LNCaP clone FGC (cell line): ENCODE data around the gene CHMP1A.

Experiments used
- DNase-seq: peaks from one replicate; pipeline ENCODE4 v3.0.0-alpha.2; 2011; ENCODE audit warnings: low read depth
- H3K4me3 ChIP-seq: 2 replicates; pipeline ENCODE4 v1.5.1; 2011; ENCODE audit warnings: mild to moderate bottlenecking, low read depth, low read length, control low read depth
- TF ChIP-seq, protein P1 (sequence below): IDR thresholded peaks from 2 replicates; pipeline ENCODE4 v1.5.1; 2012; ENCODE audit warnings: mild to moderate bottlenecking; ENCODE audit not compliant: control insufficient read depth, insufficient read depth; ENCODE audit errors: extremely low read depth

The CHMP1A gene

DNA sequence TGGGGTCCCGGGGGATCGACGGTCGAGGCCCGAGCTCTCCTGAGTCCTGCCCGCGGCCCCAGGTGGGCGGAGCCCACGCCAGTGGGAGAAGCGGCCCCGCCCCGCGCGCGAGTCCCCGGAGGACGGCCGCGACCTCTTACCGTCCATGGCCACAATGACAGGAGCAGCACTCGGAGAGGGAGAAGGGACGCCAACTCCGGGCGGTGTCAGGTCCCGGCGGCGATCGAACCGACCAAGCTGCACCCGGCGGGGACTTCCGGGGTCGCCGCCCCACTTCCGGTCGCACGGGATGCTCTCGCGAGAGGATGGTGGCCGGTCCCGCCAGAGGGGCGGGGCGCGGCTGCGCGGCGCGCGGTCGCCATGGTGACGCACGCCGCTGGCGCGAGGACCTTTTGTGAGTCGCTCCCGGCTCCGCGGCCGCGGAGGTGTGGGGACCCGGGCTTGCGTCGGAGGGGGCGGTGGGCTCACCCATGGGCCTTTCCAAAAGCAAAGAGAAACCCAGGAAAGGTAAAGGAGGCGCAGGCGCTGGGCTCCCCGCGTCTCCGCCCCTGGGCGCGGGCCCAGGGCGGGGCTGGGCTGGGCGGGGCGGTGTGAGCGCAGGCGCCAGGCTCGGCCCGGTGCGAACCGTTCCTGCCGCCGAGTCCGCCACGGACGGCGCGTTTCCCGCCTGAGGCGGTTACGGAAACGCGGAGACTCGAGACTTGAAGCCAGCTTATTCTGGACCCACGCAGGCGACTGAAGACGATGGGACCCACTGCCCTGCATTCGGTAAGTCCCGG lies at the start of gene CHMP1A, which contains the start of gene SPATA33:
CHMP1A (minus strand) TSS at position 267 of the 779 bp plus-strand sequence; CDS start at position 147, 120 bp downstream.
SPATA33 (plus strand) TSS at position 395 of the 779 bp plus-strand sequence; CDS start at position 471, 76 bp downstream.
- TF ChIP-seq, protein P1, sequence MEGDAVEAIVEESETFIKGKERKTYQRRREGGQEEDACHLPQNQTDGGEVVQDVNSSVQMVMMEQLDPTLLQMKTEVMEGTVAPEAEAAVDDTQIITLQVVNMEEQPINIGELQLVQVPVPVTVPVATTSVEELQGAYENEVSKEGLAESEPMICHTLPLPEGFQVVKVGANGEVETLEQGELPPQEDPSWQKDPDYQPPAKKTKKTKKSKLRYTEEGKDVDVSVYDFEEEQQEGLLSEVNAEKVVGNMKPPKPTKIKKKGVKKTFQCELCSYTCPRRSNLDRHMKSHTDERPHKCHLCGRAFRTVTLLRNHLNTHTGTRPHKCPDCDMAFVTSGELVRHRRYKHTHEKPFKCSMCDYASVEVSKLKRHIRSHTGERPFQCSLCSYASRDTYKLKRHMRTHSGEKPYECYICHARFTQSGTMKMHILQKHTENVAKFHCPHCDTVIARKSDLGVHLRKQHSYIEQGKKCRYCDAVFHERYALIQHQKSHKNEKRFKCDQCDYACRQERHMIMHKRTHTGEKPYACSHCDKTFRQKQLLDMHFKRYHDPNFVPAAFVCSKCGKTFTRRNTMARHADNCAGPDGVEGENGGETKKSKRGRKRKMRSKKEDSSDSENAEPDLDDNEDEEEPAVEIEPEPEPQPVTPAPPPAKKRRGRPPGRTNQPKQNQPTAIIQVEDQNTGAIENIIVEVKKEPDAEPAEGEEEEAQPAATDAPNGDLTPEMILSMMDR: no peak
- DNase-seq: peak; percentile 38
- peak within 1 kb of the TSS; percentile 90 for H3K4me3 ChIP-seq

DNA sequence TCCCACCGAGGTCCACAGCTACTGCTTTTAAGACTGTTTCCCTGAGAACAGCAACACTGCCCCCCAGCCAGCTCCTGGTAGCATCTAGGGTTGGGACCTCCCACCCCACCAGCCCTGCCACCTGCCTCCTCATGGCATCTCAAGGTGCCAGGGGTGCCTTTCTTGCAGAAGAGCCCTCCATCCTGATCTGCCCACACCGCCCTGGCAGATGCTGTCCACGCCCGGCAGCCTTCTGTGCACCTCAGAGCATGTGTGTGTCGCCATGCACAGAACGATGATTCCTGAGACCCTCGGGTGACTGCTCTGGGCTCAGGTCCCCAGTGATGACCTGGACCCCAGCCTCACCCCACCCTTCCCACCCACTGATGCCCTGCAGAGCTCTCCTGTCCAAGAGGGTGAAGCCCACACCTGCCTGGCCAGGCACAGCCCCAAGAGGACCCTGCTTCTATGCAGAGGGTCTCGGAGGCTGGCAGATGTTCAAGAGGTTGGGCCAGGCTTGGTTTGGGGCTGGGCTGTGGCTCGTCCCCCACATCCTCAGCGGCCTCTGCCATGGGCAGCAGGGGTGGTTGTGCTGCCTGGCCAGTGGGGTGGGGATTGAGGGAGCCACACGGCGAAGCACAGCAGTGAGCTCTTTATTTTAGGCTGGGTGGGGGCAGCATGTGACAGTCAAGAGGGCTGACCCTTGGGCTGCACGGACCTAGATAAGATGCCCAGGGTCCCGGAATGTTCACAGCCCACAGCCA lies 49.2 kb upstream of the CHMP1A start:
- H3K4me3 ChIP-seq: no peak overlapping the region
- TF ChIP-seq, protein P1: no peak
- no peak for DNase-seq

DNA sequence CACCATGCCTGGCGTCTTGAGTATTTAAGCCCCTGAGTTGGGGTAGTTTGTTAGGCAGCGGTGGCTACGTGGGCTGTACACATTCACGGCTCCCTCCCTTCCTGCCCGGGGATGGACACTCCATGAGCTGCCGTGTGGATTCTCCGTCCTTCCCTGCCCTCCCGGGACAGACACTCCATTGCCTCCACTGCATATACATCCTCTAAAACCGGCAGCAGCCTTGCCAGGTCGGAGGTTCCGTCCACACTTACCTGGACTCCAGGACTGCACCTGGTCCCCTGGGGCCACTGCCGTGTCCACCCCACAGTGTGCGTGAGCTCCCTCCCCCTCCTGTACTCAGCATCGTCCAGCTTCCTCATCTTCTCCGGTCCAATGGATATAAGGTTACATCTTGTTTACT lies 47.5 kb upstream of the CHMP1A start:
- no peak for DNase-seq
- TF ChIP-seq, protein P1: no peak
- H3K4me3 ChIP-seq: no peak overlapping the region

DNA sequence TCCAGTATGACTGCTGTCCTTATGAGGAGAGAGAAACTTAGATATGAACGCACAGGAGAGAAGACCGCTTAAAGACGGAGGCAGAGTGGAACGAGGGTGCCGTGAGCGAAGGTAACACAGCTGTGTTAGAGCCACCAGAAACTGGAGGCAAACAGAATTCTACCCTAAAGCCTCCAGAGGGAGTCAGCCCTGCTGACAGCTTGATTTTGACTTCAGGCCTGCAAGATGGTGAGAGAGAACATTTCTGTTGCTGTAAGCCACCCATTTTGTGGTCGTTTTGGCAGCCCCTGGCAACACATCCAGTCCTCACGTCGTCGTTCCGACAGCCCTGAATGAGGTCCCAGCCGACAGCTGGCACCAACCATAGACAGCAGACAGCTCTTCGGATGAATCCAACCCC lies 46.8 kb upstream of the CHMP1A start:
- DNase-seq: no peak
- no peak overlapping the region for H3K4me3 ChIP-seq
- TF ChIP-seq, protein P1: no peak

DNA sequence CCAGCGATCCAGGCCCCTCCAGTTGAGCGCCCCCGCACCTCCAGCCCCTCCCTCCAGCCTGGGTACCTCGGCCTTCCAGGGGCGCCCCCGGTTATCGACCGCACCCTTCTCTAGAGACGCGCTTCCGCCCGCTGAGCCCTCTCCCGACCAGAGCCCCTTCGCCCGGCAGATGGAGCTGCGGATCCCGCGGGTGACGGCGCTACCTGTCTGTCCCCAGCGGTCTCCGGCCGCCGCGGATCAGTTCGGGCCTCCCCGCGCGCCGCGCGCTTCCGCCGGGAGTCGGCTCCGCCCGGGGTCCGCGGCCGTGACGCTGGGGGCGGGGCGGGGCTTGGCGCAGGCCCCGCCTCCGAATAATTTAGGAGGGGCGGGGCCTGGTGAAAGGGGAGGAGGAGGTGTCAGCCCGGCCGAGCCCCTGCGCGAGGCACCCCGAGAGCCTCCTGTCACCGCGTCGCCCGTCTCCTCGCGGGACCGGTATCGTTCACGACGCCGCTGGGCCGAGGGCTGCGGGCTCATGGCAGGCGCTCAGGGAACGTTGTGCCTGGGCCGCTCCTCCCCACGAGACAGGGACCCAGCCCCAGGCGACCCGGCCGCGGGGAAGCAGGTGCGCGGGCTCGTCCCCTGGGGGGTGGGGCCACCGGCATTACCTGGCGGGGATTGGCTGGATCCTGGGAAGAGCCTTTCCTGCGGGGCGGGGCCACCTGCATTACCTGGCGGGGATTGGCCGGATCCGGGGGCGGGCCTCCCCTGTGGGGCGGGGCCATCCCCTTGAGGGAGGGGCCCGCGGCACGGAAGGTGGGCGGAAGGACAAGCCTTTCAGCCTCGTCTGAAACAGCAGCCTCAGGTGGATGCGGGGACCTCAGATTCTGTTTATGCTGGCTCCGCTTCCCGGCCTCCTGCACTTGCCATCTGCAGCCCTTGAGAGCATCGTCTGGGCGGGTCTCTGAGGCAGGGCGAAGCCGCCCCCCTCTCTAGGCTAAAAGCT lies 44.2 kb upstream of the CHMP1A start, which contains the start of gene SPATA2L:
SPATA2L (minus strand) TSS at position 281 of the 982 bp plus-strand sequence. CDS start 473 bp downstream, outside the sequence.
- DNase-seq: peak; percentile 83
- TF ChIP-seq, protein P1: peak; percentile 45
- peak within 1 kb of the TSS; percentile 71 for H3K4me3 ChIP-seq
